TTC549 (cell line): ENCODE results near the gene PRIMA1.

Experiments
- FAIRE-seq: peaks from 2 replicates; lab custom pipeline; 2012; peaks lifted over from hg19 to GRCh38; lab: Jason Lieb, UNC

PRIMA1 gene

DNA sequence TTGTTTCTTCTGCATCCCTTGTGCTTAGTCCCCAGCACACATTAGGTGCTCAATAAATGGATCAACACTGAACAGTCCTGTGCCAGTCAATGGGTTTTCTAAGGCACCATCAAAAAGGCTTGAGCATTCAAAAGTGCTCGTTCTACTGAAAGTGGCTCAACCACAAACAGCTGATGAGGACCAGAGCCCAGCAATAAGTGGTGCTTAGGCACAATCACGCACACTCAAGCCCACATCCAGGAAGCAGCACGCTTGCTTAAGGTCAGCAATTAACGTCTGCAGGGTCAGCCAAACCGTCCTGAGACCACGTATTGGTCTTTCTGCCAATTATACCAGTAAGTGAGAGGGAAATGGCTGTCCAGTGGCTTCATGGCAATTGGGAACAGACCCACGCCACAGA lies 56.5 kb downstream of the PRIMA1 start:
- no peak for FAIRE-seq

DNA sequence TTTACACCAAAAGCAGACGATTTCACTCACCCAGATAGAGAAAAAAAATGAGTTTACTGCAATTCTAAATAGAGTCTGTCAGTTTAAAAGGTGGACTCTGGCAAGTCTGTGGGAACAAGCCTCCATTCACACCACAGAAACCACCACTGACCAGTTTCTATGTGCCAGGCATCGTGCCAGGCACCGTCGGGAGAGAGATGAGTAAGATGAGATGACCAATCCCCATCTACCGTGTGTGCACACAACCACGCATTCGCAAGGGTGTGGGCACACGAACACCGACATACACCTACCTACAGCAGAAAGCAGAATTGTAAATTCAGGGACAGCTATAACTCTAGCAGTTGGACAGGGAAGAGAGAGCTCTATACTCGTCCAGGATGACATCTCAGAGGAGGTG lies 58.3 kb downstream of the PRIMA1 start:
- FAIRE-seq = no peak

DNA sequence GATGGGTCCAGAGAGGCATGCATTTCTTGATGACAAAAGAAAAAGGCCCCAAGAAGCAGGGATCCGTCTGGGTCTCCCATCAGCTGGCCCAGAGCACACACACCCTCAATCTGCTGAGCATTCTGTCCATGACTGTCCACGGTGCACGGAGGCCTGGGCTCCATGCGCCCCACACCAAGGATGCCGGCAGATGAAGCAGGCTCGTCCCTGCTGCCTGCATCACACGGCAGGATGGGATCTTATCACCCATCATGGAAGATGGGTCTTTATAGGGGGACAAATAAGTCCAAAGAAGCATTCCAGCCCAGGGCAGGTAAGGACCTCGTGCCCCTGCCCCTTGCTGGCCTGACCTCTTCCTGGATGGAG lies 59.7 kb downstream of the PRIMA1 start:
- no peak for FAIRE-seq

DNA sequence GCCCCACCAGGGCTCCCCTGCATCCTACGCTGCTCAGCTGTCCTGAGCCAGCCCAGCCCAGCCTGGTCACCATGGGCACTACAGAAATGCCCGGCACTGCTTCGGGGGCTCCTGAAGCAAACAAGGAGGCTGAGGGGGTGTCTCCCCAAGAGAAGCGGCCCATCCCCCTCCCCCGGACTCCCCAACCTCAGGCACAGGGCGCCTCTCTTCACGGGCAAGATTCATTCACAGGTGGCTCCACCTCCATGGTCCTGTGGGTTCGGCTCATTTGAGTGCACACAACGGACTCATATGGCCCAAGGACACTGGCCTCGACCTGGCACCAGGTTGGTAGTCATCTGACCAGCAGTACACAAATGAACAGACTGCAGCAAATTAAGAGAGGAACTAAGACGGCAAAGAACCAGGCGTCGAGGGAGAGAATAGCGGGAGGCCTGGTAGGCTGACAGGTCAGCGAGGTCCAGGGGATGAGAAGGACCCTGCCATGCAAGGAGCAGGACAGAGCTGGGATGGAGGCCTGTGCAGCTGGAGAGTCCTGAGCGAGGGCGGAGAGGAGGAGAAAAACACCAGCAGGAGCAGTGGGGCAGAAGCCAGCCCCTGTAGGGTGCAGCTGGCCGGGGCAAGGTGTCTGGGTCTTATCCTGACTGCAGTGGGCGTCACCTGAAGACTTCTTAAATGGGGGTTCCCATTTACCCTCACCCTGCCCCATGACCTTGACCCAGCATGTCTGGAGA lies 60.2 kb downstream of the PRIMA1 start:
- no peak for FAIRE-seq

DNA sequence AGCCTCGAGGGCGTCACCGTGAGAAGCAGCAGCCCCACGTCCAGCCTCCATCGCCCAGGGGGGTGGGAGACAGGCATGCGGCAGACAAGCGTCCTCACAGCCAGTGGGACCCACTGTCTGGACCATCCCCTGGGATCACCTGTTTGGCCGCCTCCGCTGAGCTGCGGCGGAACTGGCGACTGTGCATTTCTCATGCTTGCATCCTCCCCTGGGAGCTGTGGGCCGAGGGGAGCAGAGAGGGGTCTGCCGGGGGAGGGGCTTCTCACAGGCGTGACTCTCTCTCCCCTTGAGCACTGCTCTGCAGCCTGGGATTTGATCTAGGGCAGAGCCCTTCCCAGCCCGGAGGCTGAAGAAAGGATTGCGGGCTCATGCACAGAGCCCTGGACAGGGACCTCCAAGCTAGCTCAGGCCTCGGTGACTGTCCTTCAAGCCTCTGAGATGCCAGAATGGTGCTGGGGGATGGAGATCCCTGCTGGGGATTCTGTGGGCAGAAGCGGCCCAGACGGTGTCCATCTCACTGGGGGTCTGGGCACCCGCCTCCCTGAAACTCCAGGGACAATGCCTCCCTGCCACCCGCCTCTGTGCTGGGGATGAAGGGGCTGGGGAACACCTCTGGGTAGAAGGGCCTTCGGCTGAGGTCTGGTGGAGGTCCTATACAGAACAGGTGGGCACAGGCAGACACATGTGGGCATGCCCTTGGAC lies 61.1 kb downstream of the PRIMA1 start:
- no peak for FAIRE-seq

DNA sequence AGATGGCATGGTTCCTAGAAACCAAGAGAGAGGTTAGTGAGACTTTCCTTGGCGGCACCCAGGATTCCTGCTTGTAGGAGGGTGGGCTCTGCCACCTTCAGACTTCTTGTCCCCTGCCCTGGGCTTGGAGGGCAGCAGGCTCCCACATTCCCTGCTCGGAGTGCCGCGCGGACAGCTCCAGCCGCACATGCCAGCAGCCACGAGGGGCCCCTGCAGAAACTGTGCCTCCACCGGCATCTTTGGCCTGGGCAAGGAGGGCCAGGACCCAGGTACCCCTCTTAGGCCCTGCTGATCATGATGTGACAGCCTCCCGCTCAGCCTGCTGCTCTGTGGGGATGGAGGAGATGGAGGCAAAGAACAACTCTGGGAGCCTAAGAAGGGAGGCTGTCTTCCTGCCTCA lies 62.3 kb downstream of the PRIMA1 start:
- FAIRE-seq = no peak

DNA sequence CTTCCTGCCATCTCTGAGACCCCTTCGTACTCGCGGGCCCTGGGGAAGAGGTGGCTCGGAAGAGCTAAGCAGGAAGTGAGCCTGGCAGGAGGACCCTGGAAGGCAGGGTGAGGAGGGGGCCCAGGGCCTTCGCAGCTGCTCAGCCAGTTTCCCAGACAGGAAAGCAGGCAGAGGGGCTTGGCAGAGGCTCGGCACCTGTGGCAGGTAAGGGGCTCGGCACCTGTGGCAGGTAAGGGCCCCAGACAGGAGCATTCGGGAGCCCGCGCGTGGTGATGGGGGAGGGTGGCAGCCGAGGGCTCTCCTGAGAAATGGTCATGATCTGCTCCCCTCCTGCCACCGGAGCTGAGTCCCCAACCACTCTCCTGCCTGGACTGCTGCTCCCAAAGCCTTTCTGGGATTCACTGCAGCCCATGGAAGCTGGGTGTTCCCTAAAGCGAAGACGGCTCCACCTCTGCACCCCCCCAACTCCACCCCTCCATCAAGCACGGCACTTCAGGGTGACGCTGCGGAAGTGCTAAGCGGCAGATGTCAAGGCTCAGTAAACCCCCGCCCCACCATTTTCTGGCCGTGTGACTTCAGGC lies 63.2 kb downstream of the PRIMA1 start:
- FAIRE-seq = no peak

DNA sequence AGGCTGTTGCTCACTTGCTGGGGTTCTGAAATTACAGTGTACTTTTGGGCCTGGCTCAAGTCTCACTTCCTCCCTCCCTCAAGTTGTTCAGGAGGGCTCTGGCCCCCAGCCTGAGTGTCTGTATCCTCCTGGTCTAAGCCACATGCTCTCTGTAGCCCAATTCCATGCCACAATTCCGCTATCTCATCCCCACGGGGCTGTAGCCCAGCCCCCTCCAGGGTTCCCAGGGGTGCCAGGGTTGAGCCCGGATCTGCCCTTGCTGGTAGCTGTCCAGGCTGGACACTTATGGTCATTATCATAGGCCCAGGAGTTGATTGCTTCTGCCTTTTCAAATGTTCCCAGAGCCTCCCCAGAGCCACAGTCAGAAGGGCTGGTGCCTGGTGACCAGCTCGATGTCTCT lies 65.3 kb downstream of the PRIMA1 start:
- no peak for FAIRE-seq

DNA sequence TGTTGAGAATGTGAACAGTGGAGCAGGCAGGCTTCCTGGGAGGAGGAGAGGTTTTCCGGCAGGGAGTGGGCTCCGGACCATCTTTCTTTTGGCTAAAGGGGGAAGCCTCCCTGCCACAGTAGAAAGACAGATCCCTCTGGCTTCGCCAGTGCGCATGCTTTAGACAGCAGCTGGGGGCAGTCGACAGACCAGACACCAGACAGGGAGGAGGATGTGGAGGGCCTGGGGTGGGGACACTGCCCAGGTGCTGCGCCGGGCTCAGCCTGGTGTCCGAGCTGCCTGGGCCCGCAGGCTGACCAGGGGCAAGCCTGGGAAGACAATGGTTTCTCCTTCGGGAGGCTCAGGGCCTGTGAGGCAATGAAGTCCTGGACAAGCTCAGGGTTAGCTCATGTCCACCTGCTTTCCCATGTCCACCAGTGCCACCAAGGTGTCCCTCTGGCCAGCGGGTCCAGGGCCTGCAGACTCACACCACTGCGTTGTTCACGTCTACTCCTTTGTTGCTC lies 67.3 kb downstream of the PRIMA1 start:
- FAIRE-seq = no peak

DNA sequence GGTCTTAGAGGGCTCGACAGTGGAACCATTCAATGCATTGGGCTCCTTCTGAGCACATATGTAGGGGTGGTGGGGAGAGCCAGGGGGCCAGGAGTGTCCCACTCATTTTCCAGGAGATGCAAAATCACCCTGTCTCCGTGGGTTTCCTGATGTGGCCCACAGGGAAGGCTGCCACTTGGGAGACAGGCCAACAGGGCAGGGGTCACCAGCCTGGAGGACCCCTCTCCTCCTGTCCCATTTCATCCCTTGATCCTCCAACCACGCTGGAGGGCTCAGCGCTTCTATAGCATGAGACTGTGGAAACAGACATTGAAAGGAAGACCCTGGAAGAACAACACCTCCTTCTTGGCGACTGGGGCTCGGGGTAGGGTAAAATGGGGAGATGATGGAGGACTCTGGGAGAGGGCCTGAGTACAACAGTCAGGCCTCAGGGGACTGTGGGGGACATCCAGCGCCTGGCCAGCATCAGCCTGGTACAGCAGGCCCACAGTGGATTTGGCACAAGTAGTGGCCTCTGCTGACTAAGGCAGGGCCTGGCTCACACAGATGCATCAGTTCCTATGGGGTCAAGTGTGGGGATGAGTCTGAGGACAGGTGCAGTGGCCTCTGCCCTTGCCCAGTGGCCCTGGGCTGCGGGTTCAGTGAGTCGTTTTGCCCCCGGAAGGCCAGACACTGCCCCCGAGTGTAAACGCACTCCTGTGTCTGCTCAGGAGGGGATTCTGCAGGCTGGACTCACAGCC lies 68.0 kb downstream of the PRIMA1 start:
- no peak for FAIRE-seq

DNA sequence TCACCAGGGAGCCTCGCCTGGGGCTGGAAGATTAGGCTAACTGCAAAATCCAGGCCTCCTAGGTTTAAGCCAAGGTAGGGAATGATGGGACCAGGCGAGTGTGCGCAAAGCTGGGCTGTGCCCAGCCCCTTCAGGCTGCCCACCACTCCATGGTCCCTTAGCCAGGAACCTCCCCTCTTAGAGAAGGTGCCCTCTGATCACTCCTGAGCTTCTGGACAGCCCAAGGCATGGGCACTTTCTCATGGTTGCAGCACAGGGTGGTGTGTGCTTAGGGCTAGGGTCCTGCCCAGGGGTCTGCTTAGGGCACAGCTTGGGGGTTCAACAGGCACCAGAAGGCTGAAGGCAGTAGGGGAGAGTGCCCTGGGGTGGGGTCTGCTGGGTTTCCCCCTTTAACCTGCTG lies 69.0 kb downstream of the PRIMA1 start:
- no peak for FAIRE-seq

DNA sequence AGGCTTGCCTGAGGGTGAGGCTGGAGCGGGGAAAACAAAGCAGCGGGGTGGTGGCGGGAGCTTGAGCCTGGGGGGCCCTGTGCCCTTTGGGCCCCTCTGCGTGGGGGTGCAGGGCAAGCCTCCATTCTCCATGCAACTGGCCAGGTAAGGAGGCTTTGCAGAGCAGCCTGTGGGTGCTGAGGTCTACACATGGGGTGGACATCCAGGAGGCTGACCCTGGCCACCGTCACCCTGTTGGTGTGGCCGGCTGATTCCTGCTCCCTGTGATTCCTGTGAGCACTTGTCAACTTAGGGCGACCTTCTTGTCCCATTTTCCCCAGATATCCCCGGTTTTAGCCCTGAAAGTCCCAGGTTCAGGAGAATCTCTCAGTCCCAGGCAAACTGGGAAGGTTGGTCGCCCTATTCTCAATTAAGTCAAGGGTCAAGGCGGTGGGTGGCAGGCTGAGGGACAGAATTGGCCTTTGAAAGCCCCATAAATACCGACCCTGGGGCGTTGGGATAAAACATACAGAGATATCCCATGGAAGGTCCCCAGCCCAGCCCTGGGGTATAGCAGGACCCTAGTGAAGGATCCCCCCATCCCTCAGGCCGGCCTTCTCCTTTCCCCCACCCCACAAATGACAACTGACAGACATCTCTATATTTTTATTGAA lies 70.5 kb downstream of the PRIMA1 start:
- FAIRE-seq = no peak

DNA sequence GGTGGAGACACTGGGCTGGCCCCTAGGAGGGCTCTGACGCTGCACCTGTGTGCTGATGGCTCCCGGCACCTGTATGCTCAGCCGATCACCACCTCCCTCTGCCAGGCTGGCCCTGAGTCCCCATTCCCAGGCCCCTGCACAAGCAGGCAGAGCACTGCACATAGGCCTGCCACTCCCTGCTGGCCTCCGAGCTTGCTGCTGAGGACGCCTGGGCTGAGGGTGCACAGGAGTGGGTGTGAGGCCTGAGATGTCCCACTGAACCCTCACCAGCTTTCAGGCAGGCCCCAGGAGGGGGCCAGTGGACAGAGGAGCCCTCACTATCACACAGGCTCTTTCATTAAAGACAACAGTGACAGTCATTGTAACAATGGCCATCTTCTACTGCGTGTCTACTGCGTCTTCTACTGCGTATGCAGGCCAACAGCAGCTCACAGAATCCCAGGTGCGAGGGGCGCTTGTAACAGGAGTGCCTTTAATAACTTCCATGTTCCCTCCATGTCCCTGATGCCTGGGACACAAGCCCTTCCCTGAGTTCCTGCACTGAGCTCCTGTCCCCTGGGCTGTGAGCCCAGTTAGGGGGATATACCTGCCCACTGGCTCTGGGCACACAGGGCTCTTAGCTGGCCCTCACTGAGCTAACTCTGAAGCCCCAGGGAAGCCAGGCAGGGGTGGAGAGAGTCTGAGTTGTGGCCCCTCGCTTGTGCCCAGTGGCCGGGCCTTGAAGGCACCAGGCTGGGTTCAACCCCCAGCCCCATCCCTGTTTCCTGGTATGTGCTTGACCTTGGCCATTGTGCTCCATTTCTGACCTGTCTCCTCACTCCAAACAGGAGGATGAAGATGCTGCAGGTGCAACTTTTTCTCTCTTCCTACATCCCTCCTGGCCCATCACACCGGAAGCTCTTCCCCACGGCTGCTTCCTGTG lies 71.3 kb downstream of the PRIMA1 start:
- no peak for FAIRE-seq

DNA sequence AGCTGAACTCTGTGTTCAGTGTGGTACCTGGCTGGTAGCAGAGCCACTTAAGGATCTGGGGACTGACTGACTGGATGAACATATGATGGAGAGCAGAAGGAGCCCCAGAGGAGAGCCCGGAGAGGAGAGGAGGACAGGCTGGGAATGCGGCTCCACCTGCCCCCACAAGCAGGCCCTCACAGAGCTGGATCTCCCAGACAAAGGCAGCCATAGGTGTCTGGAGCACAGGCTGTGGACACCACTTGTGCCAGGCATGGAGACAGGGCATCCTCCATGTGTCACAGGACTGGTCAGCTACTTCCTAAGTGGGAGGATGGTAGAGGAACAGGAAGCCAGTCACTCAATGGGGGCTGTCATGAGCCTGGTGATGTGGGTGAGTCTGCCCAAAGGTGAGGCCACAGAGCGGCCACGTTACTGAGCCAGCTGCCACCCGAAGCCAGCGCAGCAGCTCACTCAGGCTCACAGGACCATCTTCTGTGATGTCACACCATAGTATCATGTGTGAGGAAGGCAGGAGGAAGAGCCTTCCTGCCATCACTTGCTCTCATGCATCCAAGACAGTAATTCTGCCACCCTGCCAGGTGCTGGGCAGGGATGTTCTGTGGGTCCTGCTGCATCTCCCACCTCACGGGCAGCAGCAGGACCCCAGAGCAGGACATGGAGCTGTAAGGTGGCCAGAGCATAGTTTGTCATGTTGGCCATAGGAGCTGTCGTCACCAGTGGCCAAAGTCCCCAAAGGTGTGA lies 72.1 kb downstream of the PRIMA1 start:
- no peak for FAIRE-seq

DNA sequence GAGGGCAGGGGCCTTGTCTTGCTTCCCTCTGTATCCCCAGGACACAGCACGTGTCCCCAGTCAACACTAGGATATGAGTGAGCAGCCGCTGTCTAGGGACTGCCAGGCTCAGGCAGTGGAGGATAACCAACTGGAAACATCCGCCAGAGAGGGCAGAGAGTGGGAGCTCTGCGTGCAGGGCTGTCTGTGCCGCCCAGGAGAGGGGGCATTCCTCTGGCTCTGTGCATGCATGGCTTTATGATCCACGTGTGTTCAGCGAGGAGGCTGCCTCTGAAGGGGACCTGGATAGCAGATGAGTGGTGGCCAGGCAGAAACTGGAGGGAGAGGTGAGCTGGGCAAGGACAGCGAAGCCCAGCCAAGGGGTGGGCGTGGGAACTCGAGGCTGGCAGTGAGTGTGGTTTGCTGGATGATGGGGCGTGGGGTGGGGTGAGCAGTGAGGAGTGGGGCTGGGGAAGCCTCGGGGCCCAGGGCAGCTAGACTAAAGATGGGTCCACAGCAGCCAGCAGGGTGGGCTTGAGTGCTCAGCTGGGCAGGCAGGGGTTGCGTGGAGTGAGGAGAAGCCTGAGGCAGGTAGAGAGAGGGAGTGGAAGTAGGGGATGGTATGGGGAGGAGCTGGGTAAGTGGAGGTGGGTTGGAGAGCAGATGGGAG lies 72.9 kb downstream of the PRIMA1 start:
- FAIRE-seq = no peak

DNA sequence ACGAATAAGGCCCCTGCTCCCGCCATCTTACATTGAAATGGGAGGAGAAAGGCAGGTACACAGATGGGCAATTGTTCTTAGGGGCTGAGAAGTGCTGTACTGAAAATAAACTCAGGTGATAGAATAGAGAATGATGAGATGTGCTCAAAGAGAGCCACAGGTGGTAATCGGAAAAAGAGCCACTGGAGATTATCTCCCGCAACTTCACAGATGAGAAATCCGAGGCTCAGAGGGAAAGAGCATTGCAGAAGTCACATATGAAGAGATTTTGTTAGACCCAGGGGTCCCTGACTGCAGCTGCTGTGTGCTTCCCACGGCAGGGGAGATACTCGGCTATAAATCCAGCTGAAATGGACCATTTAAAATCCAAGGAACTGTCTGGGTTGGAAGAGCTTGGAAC lies 73.7 kb downstream of the PRIMA1 start:
- no peak for FAIRE-seq

DNA sequence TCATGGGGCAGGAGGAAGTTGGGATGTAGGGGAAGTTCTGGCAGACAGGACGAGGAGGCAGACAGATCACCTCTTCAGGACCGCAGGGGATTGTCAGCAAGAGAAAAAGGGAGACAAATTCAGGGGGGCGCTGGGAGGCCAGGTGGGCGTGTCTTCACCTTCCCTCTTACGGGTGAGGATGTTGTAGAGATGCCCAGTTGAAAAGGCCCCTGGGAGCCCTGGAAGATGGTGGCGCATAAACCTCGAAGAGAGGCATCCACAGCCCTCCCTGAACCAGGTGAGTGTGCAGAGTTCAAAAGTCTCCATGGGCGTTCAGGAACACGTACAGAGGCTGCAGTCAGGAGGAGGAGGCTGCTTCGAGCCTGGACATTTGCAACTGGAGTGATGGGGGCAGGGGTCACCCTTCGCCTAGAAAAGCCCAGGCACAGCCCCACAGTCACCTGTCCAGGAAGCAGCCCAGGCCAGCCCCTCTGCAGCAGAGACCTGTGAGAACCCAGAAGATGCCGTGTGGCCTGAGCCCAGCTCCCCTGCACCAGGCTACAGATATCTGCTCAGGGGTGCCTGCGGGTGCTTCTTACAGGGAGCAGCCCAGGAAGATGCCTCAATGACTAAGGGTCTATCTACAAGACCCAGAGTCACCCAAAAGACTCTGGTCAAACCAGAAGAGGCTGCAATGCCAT lies 74.4 kb downstream of the PRIMA1 start:
- FAIRE-seq = no peak

DNA sequence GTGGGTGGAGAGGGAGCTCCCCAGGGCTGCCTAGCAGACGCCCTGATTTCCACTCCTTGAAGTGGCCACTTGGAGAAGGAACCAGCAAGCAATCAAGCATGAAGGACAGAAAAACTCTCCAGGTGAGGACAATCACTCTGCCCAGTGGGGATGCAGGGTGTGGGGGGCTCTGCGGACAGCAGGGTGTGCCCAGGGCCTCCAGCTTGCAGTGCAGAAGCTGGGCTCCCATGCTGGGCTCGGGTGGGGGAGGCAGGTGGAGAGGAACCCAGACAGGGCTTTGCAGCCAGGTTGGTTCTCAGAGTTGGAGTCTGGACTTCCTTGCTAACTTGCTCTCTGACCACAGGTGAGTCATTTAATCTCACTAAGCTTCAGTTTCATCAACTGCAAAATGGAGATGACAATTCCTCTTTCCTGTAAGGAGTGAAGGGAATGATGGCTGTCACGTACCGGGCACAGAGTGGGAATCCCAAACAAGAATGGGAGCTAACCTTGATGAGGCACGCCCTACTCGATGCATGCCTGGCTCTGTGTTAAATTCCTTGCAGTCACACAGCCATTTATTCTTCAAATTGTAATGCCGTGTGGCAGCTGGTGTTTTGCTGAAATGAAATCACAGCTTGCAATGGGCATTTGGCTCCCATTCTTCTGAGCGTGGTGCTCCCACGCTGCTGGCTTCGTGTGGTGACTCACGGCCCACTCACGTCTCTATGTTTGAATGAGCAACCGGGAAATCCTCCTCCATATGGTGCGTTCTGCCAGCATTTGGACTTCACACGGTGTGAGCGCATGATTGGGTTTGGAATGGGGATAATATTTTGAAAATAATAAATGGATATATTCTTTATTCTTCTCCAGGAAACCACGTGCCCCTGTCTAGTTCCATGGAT lies 75.2 kb downstream of the PRIMA1 start:
- FAIRE-seq = no peak
